CD4-positive, alpha-beta T cell (primary cell): Measurements from ENCODE around the gene LST1. TPM values are rescaled to one million over a fixed set of nuclear protein-coding genes. Genes with fewer than 3 reads are reported as not detected.

Experiments used
- ATAC-seq: fragments of 200-7000 bp; cut with Tn5 transposase; one replicate; pipeline ENCODE4 v1.10.0; 2022; ENCODE audit warnings: mild to moderate bottlenecking; ENCODE audit not compliant: poor library complexity
- CTCF ChIA-PET: fragments of 350-600 bp; sonication (Branson Sonifier 250); formaldehyde crosslinking; loops from one replicate; lab custom pipeline; 2021; ENCODE audit warnings: antibody characterized with exemption, inconsistent platforms; lab: Charles Lee
- POLR2A ChIA-PET: fragments of 350-600 bp; sonication (Branson Sonifier 250); formaldehyde crosslinking; loops from one replicate; lab custom pipeline; 2021; ENCODE audit warnings: antibody characterized with exemption, inconsistent platforms; lab: Charles Lee
- DNase-seq, 14 experiments: peaks; one replicate each; pipeline ENCODE4 v3.0.0-alpha.2; 2013 to 2020; ENCODE audit warnings: mixed read lengths in 2 of 14
- H3K27ac ChIP-seq, 2 donors: one replicate each; pipeline versions ENCODE4 v1.5.1 to v1.7.0; 2013; ENCODE audit warnings: low read length in 2 of 2, low read depth in 1 of 2, mild to moderate bottlenecking in 1 of 2
- H3K27me3 ChIP-seq, 2 experiments: 1 replicate in 1 of 2; 2 replicates in 1 of 2; pipeline versions ENCODE4 v1.6.1 to v1.7.0; 2013; ENCODE audit warnings: low read length in 2 of 2, control low read depth in 1 of 2, mild to moderate bottlenecking in 1 of 2, moderate library complexity in 1 of 2; ENCODE audit not compliant: insufficient read depth in 2 of 2, control insufficient read depth in 1 of 2
- H3K36me3 ChIP-seq: one replicate; pipeline ENCODE4 v1.6.1; 2013; ENCODE audit warnings: low read length, control low read depth; ENCODE audit not compliant: insufficient read depth
- H3K4me1 ChIP-seq: one replicate; pipeline ENCODE4 v1.6.1; 2013; ENCODE audit warnings: low read length, control low read depth; ENCODE audit not compliant: insufficient read depth
- H3K4me3 ChIP-seq: one replicate; pipeline ENCODE4 v1.5.1; 2013; ENCODE audit warnings: mild to moderate bottlenecking, low read length, moderate library complexity
- H3K9me3 ChIP-seq, 2 experiments: 1 replicate in 1 of 2; 2 replicates in 1 of 2; pipeline versions ENCODE4 v1.6.1 to v1.7.0; 2013; ENCODE audit warnings: low read length in 2 of 2, mild to moderate bottlenecking in 2 of 2, control low read depth in 1 of 2, moderate library complexity in 1 of 2; ENCODE audit not compliant: control insufficient read depth in 1 of 2, insufficient read depth in 1 of 2
- H3K27ac Mint-ChIP-seq: one replicate; pipeline ENCODE4 v1.8.0; 2020; ENCODE audit warnings: mixed read lengths
- H3K27me3 Mint-ChIP-seq: one replicate; pipeline ENCODE4 v1.8.0; 2021; ENCODE audit warnings: mixed read lengths
- H3K36me3 Mint-ChIP-seq: one replicate; pipeline ENCODE4 v1.8.0; 2021; ENCODE audit warnings: low read depth, mixed read lengths
- H3K4me1 Mint-ChIP-seq: one replicate; pipeline ENCODE4 v1.8.0; 2021; ENCODE audit warnings: low read depth, mixed read lengths
- H3K4me3 Mint-ChIP-seq: one replicate; pipeline ENCODE4 v1.8.0; 2020; ENCODE audit warnings: mild to moderate bottlenecking, mixed read lengths
- H3K9me3 Mint-ChIP-seq: one replicate; pipeline ENCODE4 v1.8.0; 2020; ENCODE audit warnings: mixed read lengths
- CTCF ChIP-seq: fragments of 200-600 bp; IDR thresholded peaks from one replicate; pipeline ENCODE4 v1.8.0; 2022; ENCODE audit warnings: antibody characterized with exemption, mild to moderate bottlenecking
- intact Hi-C, 2 experiments: fragments of 100-400 bp; cut with DNase I in 1 of 2; cut with micrococcal nuclease in 1 of 2; formaldehyde crosslinking; loops; one replicate each; pipeline versions ENCODE4 v1.15.1 to v1.9.0; 2023 to 2025; cut with DNase I, micrococcal nuclease
- total RNA-seq, 174 experiments: library from RNA in 2 of 174; stranded (reverse) in 2 of 174; gene quantifications; one replicate each; pipeline ENCODE4 v1.2.3 and lab custom pipeline; 2021 to 2026

LST1 gene
- total RNA-seq, 2 experiments from 2014 or later: 8.9 to 10.3 TPM

GRCh38 chr6:31580807-31581433 is 5.2 kb upstream of the LST1 start:
- no peaks in the 10 kb centered on the region for H3K9me3 Mint-ChIP-seq
- ChIA-PET CTCF (interaction anchor here (0.6 to 16.9 kb wide), 16 partner anchors 8 to 307 kb away, joined by 3 to 353 read pairs (median 7); partner anchors contain the start of genes ATP6V1G2, DDX39B, LTA and NCR3), POLR2A (interaction anchor here (1.2 to 34.9 kb wide), 16 partner anchors 5 to 1616 kb away, joined by 3 to 1160 read pairs (median 10); partner anchors contain the start of genes ATP6V1G2, BAG6, CSNK2B and DDX39B)
- H3K27ac Mint-ChIP-seq: peak overlapping the region; percentile 85
- TF ChIP-seq CTCF: peak; percentile 98
- intact Hi-C loops: loop anchor here (1.0 to 10.0 kb wide), 6 partner anchors 9 to 254 kb away; partner anchors contain the start of genes NFKBIL1 (in 2 of the 2) and LTA (in 1 of the 2)
- Histone ChIP-seq H3K4me3 (peak overlapping the region; percentile 97), H3K36me3 (peaks cover 41% of the 10 kb centered on the region), H3K27ac (peak overlapping the region; percentile 82 to 95), H3K27me3 (no peaks in the 10 kb centered on the region), H3K4me1 (peaks cover 82% of the 10 kb centered on the region), H3K9me3 (no peaks in the 10 kb centered on the region)
- peak overlapping the region; percentile 97 for H3K4me3 Mint-ChIP-seq
- H3K4me1 Mint-ChIP-seq: peaks cover 84% of the 10 kb centered on the region
- H3K36me3 Mint-ChIP-seq: peaks cover 64% of the 10 kb centered on the region
- H3K27me3 Mint-ChIP-seq: no peaks in the 10 kb centered on the region
- peak; percentile 66 for ATAC-seq
- DNase-seq: peak; percentile 77 to 93 (median 90)

GRCh38 chr6:31581434-31582229 is 4.4 kb upstream of the LST1 start:
- H3K36me3 Mint-ChIP-seq: peaks cover 57% of the 10 kb centered on the region
- H3K9me3 ChIP-seq: no peaks in the 10 kb centered on the region
- H3K27me3 ChIP-seq: no peaks in the 10 kb centered on the region
- no peak for TF ChIP-seq CTCF
- H3K4me1 Mint-ChIP-seq: peaks cover 84% of the 10 kb centered on the region
- peak overlapping the region; percentile 82 to 95 for H3K27ac ChIP-seq
- H3K9me3 Mint-ChIP-seq: no peaks in the 10 kb centered on the region
- ATAC-seq (no peak), DNase-seq (peak in 7 of 14 experiments; percentile 17 to 57 (median 29))
- ChIA-PET CTCF (interaction anchor here (0.7 to 16.9 kb wide), 9 partner anchors 12 to 88 kb away, joined by 3 to 353 read pairs (median 8); partner anchors contain the start of genes ATP6V1G2, DDX39B, NCR3 and NFKBIL1), POLR2A (interaction anchor here (0.6 to 34.9 kb wide), 19 partner anchors 5 to 1390 kb away, joined by 3 to 1160 read pairs (median 8); partner anchors contain the start of genes ATP6V1G2, BAG6, CSNK2B and DDX39B)
- intact Hi-C loops: loop anchor here (1.0 to 10.0 kb wide), 4 partner anchors 9 to 253 kb away; partner anchors contain the start of gene LTA (in 1 of the 2)
- peak overlapping the region; percentile 97 for H3K4me3 ChIP-seq
- peaks cover 83% of the 10 kb centered on the region for H3K4me1 ChIP-seq
- H3K27me3 Mint-ChIP-seq: no peaks in the 10 kb centered on the region
- peak overlapping the region; percentile 97 for H3K4me3 Mint-ChIP-seq
- H3K27ac Mint-ChIP-seq: peak overlapping the region; percentile 85
- H3K36me3 ChIP-seq: peaks cover 41% of the 10 kb centered on the region

GRCh38 chr6:31582230-31582643 is 3.8 kb upstream of the LST1 start, which contains the start of gene LTB:
Gene LTB, minus strand, starts transcription at chr6:31582424. Its CDS starts 7 bp downstream, at chr6:31582417.
- Histone ChIP-seq H3K27me3 (no peaks in the 10 kb centered on the region), H3K27ac (peak within 1 kb of the TSS; percentile 82 to 95), H3K4me1 (peaks cover 83% of the 10 kb centered on the region), H3K9me3 (no peaks in the 10 kb centered on the region), H3K4me3 (peak within 1 kb of the TSS; percentile 97), H3K36me3 (peaks cover 35% of the 10 kb centered on the region)
- no peaks in the 10 kb centered on the region for H3K9me3 Mint-ChIP-seq
- ChIA-PET CTCF (interaction anchor here (1.2 to 16.9 kb wide), 5 partner anchors 14 to 88 kb away, joined by 3 to 353 read pairs (median 8); partner anchors contain the start of genes ATP6V1G2, NCR3 and NFKBIL1), POLR2A (interaction anchor here (0.6 to 34.9 kb wide), 23 partner anchors 4 to 1389 kb away, joined by 3 to 1160 read pairs (median 6); partner anchors contain the start of genes ABHD16A, ATP6V1G2, BAG6 and C6orf47)
- intact Hi-C loops: loop anchor here in 1 of 2 experiments (10.0 kb wide), 1 partner anchor 253 kb away; no protein-coding TSS in a partner anchor
- no peaks in the 10 kb centered on the region for H3K27me3 Mint-ChIP-seq
- DNase-seq: peak; percentile 43 to 90 (median 77)
- H3K27ac Mint-ChIP-seq: peak within 1 kb of the TSS; percentile 85
- peaks cover 51% of the 10 kb centered on the region for H3K36me3 Mint-ChIP-seq
- H3K4me3 Mint-ChIP-seq: peak within 1 kb of the TSS; percentile 97
- no peak for TF ChIP-seq CTCF
- peaks cover 84% of the 10 kb centered on the region for H3K4me1 Mint-ChIP-seq
- ATAC-seq: peak; percentile 65
